H1 (cell line): ENCODE measurements around the gene POLDIP3. TPM values are rescaled to one million over a fixed set of nuclear protein-coding genes. Genes with fewer than 3 reads are reported as not detected.

Experiments
- CTCF ChIA-PET: fragments of 300-600 bp; sonication (Branson Sonifier 250); formaldehyde crosslinking; loops from one replicate; lab custom pipeline; 2021; ENCODE audit not compliant: partially characterized antibody; lab: Charles Lee
- POLR2A ChIA-PET: fragments of 300-600 bp; sonication (Branson Sonifier 250); formaldehyde crosslinking; loops from one replicate; lab custom pipeline; 2021; ENCODE audit warnings: inconsistent platforms; ENCODE audit not compliant: partially characterized antibody; lab: Charles Lee
- DNase-seq, 2 experiments: peaks; one replicate each; pipeline versions ENCODE4 v3.0.0 to v3.0.0-alpha.2; 2010 to 2022; ENCODE audit warnings: low spot score in 2 of 2, low read depth in 1 of 2, mixed read lengths in 1 of 2
- FAIRE-seq: peaks from 2 replicates; lab custom pipeline; 2011; peaks lifted over from hg19 to GRCh38; lab: Jason Lieb, UNC
- H2AFZ ChIP-seq: 2 replicates; pipeline ENCODE4 v1.8.1; 2012; ENCODE audit warnings: low read length, inconsistent platforms
- H2AK5ac ChIP-seq: 2 replicates; pipeline ENCODE4 v1.6.1; 2013; ENCODE audit warnings: low read depth, low read length
- H2BK120ac ChIP-seq: replicated peaks from 2 replicates; pipeline ENCODE3; 2013; ENCODE audit warnings: low read depth, low read length, inconsistent platforms
- H2BK12ac ChIP-seq: 2 replicates; pipeline ENCODE4 v1.6.1; 2013; ENCODE audit warnings: low read depth, low read length
- H2BK15ac ChIP-seq: 2 replicates; pipeline ENCODE4 v1.6.1; 2013; ENCODE audit warnings: low read length
- H2BK20ac ChIP-seq: 2 replicates; pipeline ENCODE4 v1.6.1; 2013; ENCODE audit warnings: low read length
- H2BK5ac ChIP-seq: 2 replicates; pipeline ENCODE4 v1.6.1; 2013; ENCODE audit warnings: low read depth, low read length
- H3K14ac ChIP-seq: 2 replicates; pipeline ENCODE4 v1.6.1; 2013; ENCODE audit warnings: inconsistent platforms; ENCODE audit not compliant: insufficient read length
- H3K18ac ChIP-seq: 2 replicates; pipeline ENCODE4 v1.6.1; 2013; ENCODE audit warnings: low read length; ENCODE audit errors: extremely low read depth
- H3K23ac ChIP-seq: 2 replicates; pipeline ENCODE4 v1.6.1; 2013; ENCODE audit warnings: inconsistent platforms; ENCODE audit not compliant: insufficient read length
- H3K23me2 ChIP-seq: 2 replicates; pipeline ENCODE4 v1.6.1; 2013; ENCODE audit warnings: low read depth, low read length
- H3K27ac ChIP-seq: 2 replicates; pipeline ENCODE4 v1.6.1; 2011; ENCODE audit warnings: low read depth, low read length, inconsistent platforms
- H3K27me3 ChIP-seq, 4 experiments: replicated peaks in 1 of 4; 1 replicate in 1 of 4; 2 replicates in 3 of 4; pipeline versions ENCODE4 v1.6.1 to v1.8.1; 2011 to 2013; ENCODE audit warnings: low read length in 3 of 4, mild to moderate bottlenecking in 3 of 4, inconsistent platforms in 2 of 4, mixed read lengths in 2 of 4, moderate library complexity in 1 of 4; ENCODE audit not compliant: control insufficient read depth in 3 of 4, insufficient read depth in 3 of 4; ENCODE audit errors: extremely low read depth in 1 of 4
- H3K36me3 ChIP-seq, 4 experiments: 2 replicates each; pipeline versions ENCODE4 v1.6.1 to v1.8.1; 2011 to 2013; ENCODE audit warnings: mild to moderate bottlenecking in 4 of 4, low read length in 3 of 4, moderate library complexity in 2 of 4, control low read depth in 1 of 4, inconsistent platforms in 1 of 4; ENCODE audit not compliant: insufficient read depth in 4 of 4, control insufficient read depth in 2 of 4
- H3K4ac ChIP-seq: replicated peaks from 2 replicates; pipeline ENCODE3; 2013; ENCODE audit warnings: low read length, low read depth, mixed read lengths, inconsistent platforms; ENCODE audit not compliant: insufficient read length
- H3K4me1 ChIP-seq, 4 experiments: replicated peaks in 1 of 4; 1 replicate in 1 of 4; 2 replicates in 3 of 4; pipeline versions ENCODE4 v1.6.1 to v1.8.1; 2011 to 2013; ENCODE audit warnings: low read length in 3 of 4, inconsistent platforms in 2 of 4, mixed read lengths in 1 of 4; ENCODE audit not compliant: insufficient read depth in 4 of 4, control insufficient read depth in 3 of 4
- H3K4me2 ChIP-seq, 2 experiments: 2 replicates each; pipeline versions ENCODE4 v1.6.1 to v1.8.1; 2011 to 2013; ENCODE audit warnings: low read depth in 2 of 2, low read length in 2 of 2, control low read depth in 1 of 2, inconsistent platforms in 1 of 2, mild to moderate bottlenecking in 1 of 2; ENCODE audit not compliant: insufficient read depth in 1 of 2
- H3K4me3 ChIP-seq, 4 experiments: fragments of 200-600, 300-600 bp in 1 of 4; sonication (generic), shearing (Covaris generic), sonication (Bioruptor Twin) in 1 of 4; 2 replicates each; pipeline versions ENCODE4 v1.5.1 to v1.8.1; 2011 to 2016; ENCODE audit warnings: low read length in 4 of 4, low read depth in 3 of 4, control low read depth in 2 of 4, inconsistent platforms in 2 of 4, mild to moderate bottlenecking in 2 of 4, mixed read lengths in 1 of 4, moderate library complexity in 1 of 4; ENCODE audit not compliant: insufficient read depth in 2 of 4; ENCODE audit errors: extremely low read depth in 1 of 4
- H3K56ac ChIP-seq: replicated peaks from 2 replicates; pipeline ENCODE3; 2013; ENCODE audit warnings: low read depth, mild to moderate bottlenecking, mixed read lengths, low read length, inconsistent platforms; ENCODE audit not compliant: insufficient read length
- H3K79me1 ChIP-seq: 2 replicates; pipeline ENCODE4 v1.6.1; 2013; ENCODE audit warnings: low read depth, low read length, control low read depth
- H3K79me2 ChIP-seq, 2 experiments: 2 replicates each; pipeline versions ENCODE4 v1.6.1 to v1.8.1; 2012 to 2013; ENCODE audit warnings: low read length in 2 of 2, mild to moderate bottlenecking in 2 of 2, inconsistent platforms in 1 of 2; ENCODE audit not compliant: insufficient read depth in 2 of 2, control insufficient read depth in 1 of 2
- H3K9ac ChIP-seq, 4 experiments: replicated peaks in 1 of 4; 1 replicate in 1 of 4; 2 replicates in 3 of 4; pipeline versions ENCODE4 v1.6.1 to v1.8.1; 2011 to 2013; ENCODE audit warnings: low read depth in 3 of 4, low read length in 3 of 4, control low read depth in 2 of 4, mild to moderate bottlenecking in 2 of 4, moderate library complexity in 2 of 4, inconsistent platforms in 1 of 4; ENCODE audit errors: extremely low read depth in 1 of 4
- H3K9me3 ChIP-seq, 2 experiments: 2 replicates each; pipeline versions ENCODE4 v1.6.1 to v1.8.1; 2012 to 2013; ENCODE audit warnings: mild to moderate bottlenecking in 2 of 2, moderate library complexity in 2 of 2, control low read depth in 1 of 2, inconsistent platforms in 1 of 2, low read depth in 1 of 2, low read length in 1 of 2, mixed read lengths in 1 of 2; ENCODE audit not compliant: insufficient read depth in 2 of 2
- H4K20me1 ChIP-seq, 2 experiments: replicated peaks in 1 of 2; 2 replicates each; pipeline versions ENCODE3 to v1.8.1; 2011 to 2013; ENCODE audit warnings: inconsistent platforms in 2 of 2, low read length in 2 of 2, mild to moderate bottlenecking in 1 of 2; ENCODE audit not compliant: insufficient read depth in 2 of 2, control insufficient read depth in 1 of 2
- H4K5ac ChIP-seq: 2 replicates; pipeline ENCODE4 v1.6.1; 2013; ENCODE audit warnings: low read length, low read depth, mixed read lengths, inconsistent platforms; ENCODE audit not compliant: insufficient read length
- H4K8ac ChIP-seq: 2 replicates; pipeline ENCODE4 v1.8.0; 2013; ENCODE audit warnings: mild to moderate bottlenecking, moderate library complexity, low read length, inconsistent platforms; ENCODE audit not compliant: insufficient read depth; ENCODE audit errors: extremely low read depth
- H4K91ac ChIP-seq: replicated peaks from 2 replicates; pipeline ENCODE3; 2013; ENCODE audit warnings: low read length, mixed read lengths, inconsistent platforms; ENCODE audit not compliant: insufficient read length
- ASH2L ChIP-seq: fragments of 200-600, 300-600 bp; sonication (generic); IDR thresholded peaks from one replicate; pipeline ENCODE4 v1.7.1; 2017; ENCODE audit warnings: low read length
- CBX5 ChIP-seq: fragments of 300-800, 300-1000 bp; sonication (generic); IDR thresholded peaks from 2 replicates; pipeline ENCODE4 v1.7.1; 2016; ENCODE audit warnings: antibody characterized with exemption, low read length, low read depth
- FOSL1 ChIP-seq: IDR thresholded peaks from 2 replicates; pipeline ENCODE4 v1.6.1; 2011; ENCODE audit warnings: mild to moderate bottlenecking, low read depth, low read length, moderate library complexity; ENCODE audit not compliant: insufficient read depth
- KDM5A ChIP-seq: fragments of 200-600 bp; IDR thresholded peaks from 2 replicates; pipeline ENCODE4 v1.7.1; 2012; ENCODE audit warnings: mild to moderate bottlenecking, low read length, inconsistent platforms, mixed read lengths
- POLR2A ChIP-seq, 2 experiments: IDR thresholded peaks; 1 replicate in 1 of 2; 2 replicates in 1 of 2; pipeline ENCODE4 v1.6.1; 2011; ENCODE audit warnings: low read depth in 2 of 2, low read length in 2 of 2, mild to moderate bottlenecking in 2 of 2; ENCODE audit errors: control extremely low read depth in 1 of 2
- RBBP5 ChIP-seq: IDR thresholded peaks from 2 replicates; pipeline ENCODE4 v1.7.1; 2012; ENCODE audit warnings: low read depth, mild to moderate bottlenecking, inconsistent platforms, low read length, moderate library complexity, borderline replicate concordance
- SAP30 ChIP-seq: fragments of 300-600 bp; sonication (generic); IDR thresholded peaks from 2 replicates; pipeline ENCODE4 v1.7.1; 2012; ENCODE audit warnings: low read length, moderate library complexity, mild to moderate bottlenecking, inconsistent platforms; ENCODE audit not compliant: insufficient read depth, insufficient replicate concordance
- SP1 ChIP-seq: IDR thresholded peaks from 2 replicates; pipeline ENCODE4 v1.6.1; 2011; ENCODE audit warnings: low read depth, low read length
- SRF ChIP-seq: IDR thresholded peaks from 2 replicates; pipeline ENCODE4 v1.6.1; 2011; ENCODE audit warnings: mild to moderate bottlenecking, low read depth, low read length, moderate library complexity
- ZNF274 ChIP-seq: IDR thresholded peaks from 2 replicates; pipeline ENCODE4 v1.7.0; 2012; ENCODE audit warnings: low read length, borderline replicate concordance; ENCODE audit errors: extremely low read depth
- WGBS, 2 experiments: shearing (Covaris generic) in 1 of 2; methylation state at CpG; one replicate each; pipeline versions ENCODE4 v1.1.6 to v1.1.7; 2013 to 2015; ENCODE audit warnings: low lambda C conversion rate in 2 of 2, mixed read lengths in 2 of 2, inconsistent platforms in 1 of 2, low coverage in 1 of 2, missing lambda C conversion rate in 1 of 2; ENCODE audit not compliant: insufficient replicate concordance in 2 of 2, insufficient coverage in 1 of 2, insufficient read length in 1 of 2; ENCODE audit errors: extremely low coverage in 1 of 2, missing lambda C conversion rate in 1 of 2; 5-methylcytosine and 5-hydroxymethylcytosine counted together
- polyA plus RNA-seq, 7 experiments: library from polyadenylated mRNA; depleted of rRNA in 3 of 7; stranded (reverse) in 5 of 7; unstranded in 2 of 7; fragments of >200 nt in 5 of 7; fragments of 200-250 nt in 2 of 7; gene quantifications; 1 replicate in 5 of 7; 2 replicates in 1 of 7; 4 replicates in 1 of 7; pipeline versions ENCODE4 v1.2.1 to v1.2.3, GENCODE V29; 2011 to 2013; ENCODE audit warnings: missing spikeins in 2 of 7, mixed read lengths in 2 of 7
- total RNA-seq: library from RNA; stranded (reverse); fragmentation: NEBNext Ultra II Directional; extraction: Animal tissue kit (Norgen Biotek cat#: 25700); gene quantifications from 2 replicates; pipeline ENCODE4 v1.2.1, GENCODE V29; 2021
- TF ChIP-seq, protein P1 (sequence below), 3 experiments: IDR thresholded peaks; 1 replicate in 2 of 3; 2 replicates in 1 of 3; pipeline versions ENCODE4 v1.5.1 to v1.6.1; 2011; ENCODE audit warnings: low read length in 3 of 3, mild to moderate bottlenecking in 3 of 3, inconsistent platforms in 2 of 3, low read depth in 1 of 3, moderate library complexity in 1 of 3; ENCODE audit not compliant: insufficient read depth in 1 of 3; ENCODE audit errors: control extremely low read depth in 1 of 3

POLDIP3 gene
- total and polyA plus RNA-seq, 2 of the 8 experiments (the other 6 are each of a cell fraction or from before 2014, with no cell fraction given), result 43.5 to 84.6 TPM

DNA sequence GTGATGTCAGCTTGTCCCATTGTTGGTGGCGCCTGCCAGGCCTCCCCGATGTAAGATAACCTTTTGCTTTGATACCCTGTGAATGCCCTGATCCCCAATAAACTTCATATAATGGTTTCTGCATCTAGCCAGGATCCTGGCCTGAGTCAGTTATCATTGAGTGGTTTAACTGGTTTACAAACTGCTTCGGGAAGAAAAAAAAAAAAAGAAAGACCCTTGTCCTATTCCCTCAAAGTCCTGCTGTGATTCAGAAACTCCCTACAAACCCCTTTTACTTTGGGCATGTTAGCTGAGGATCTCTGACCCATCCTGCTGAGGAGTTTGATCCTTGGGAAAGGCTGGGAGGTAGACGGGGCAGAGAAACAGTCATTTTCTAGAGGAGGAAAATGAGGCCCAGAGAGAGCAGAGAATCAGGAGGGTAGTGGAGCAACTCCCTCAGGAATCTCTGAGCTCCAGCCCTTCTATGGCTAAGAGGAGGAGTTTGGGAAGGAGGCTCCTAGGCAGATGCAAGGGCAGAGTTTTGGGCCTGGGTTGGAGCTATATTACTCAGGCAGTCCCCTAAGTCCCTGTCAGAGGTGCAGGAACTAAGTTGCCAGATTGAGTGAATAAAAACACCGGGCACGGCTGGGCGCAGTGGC is 39.9 kb upstream of the POLDIP3 start:
- H3K4ac ChIP-seq, result no peak overlapping the region
- H3K56ac ChIP-seq, result no peak overlapping the region
- H2BK120ac ChIP-seq, result no peak overlapping the region
- H4K20me1 ChIP-seq, result no peaks in the 10 kb centered on the region
- H3K79me2 ChIP-seq, result no peaks in the 10 kb centered on the region
- no peak overlapping the region for H3K23ac ChIP-seq
- H3K27me3 ChIP-seq, result no peaks in the 10 kb centered on the region
- H3K9me3 ChIP-seq, result no peaks in the 10 kb centered on the region
- no peak overlapping the region for H2BK5ac ChIP-seq
- ChIA-PET CTCF (interaction anchor here (1.0 to 3.9 kb wide), 4 partner anchors 33 to 167 kb away, joined by 3 to 22 read pairs (median 6); no protein-coding TSS in a partner anchor), POLR2A (interaction anchor here (1.2 to 9.4 kb wide), 4 partner anchors 11 to 361 kb away, joined by 3 to 74 read pairs (median 14); partner anchors contain the start of genes PACSIN2 and POLDIP3)
- H3K18ac ChIP-seq, result no peak overlapping the region
- 88% methylated on average over 7 of the region's 7 CpGs; no CpG with 5 or more reads in 1 of the 2 experiments for WGBS, 2 experiments
- DNase-seq (no peak), FAIRE-seq (no peak)
- H3K36me3 ChIP-seq, result no peaks in the 10 kb centered on the region
- no peak overlapping the region for H4K8ac ChIP-seq
- H2AFZ ChIP-seq, result no peak overlapping the region
- H3K79me1 ChIP-seq, result no peaks in the 10 kb centered on the region; the same call in 1 of the 2 replicates
- no peak overlapping the region for H3K14ac ChIP-seq
- no peak overlapping the region for H3K4me3 ChIP-seq
- H3K9ac ChIP-seq, result no peak overlapping the region
- H3K4me1 ChIP-seq, result no peaks in the 10 kb centered on the region
- no peak overlapping the region for H2BK20ac ChIP-seq
- H2BK15ac ChIP-seq, result no peak overlapping the region
- peaks cover 2% of the 10 kb centered on the region; the same call in 1 of the 2 replicates for H3K23me2 ChIP-seq
- no peak overlapping the region for H3K4me2 ChIP-seq
- H4K91ac ChIP-seq, result no peak overlapping the region
- no peak overlapping the region for H4K5ac ChIP-seq
- H3K27ac ChIP-seq, result no peak overlapping the region
- H2BK12ac ChIP-seq, result no peak overlapping the region
- no peak overlapping the region for H2AK5ac ChIP-seq
- TF ChIP-seq CBX5 (no peak), SRF (no peak), RBBP5 (no peak), ZNF274 (no peak), FOSL1 (no peak), SAP30 (no peak), SP1 (no peak), ASH2L (no peak), POLR2A (IDR thresholded peaks at IDR 0.05; ENCODE audit: control extremely low read depth in 1 of 2, low read depth in 2 of 2, low read length in 2 of 2) (no peak), KDM5A (no peak)
- TF ChIP-seq, protein P1, sequence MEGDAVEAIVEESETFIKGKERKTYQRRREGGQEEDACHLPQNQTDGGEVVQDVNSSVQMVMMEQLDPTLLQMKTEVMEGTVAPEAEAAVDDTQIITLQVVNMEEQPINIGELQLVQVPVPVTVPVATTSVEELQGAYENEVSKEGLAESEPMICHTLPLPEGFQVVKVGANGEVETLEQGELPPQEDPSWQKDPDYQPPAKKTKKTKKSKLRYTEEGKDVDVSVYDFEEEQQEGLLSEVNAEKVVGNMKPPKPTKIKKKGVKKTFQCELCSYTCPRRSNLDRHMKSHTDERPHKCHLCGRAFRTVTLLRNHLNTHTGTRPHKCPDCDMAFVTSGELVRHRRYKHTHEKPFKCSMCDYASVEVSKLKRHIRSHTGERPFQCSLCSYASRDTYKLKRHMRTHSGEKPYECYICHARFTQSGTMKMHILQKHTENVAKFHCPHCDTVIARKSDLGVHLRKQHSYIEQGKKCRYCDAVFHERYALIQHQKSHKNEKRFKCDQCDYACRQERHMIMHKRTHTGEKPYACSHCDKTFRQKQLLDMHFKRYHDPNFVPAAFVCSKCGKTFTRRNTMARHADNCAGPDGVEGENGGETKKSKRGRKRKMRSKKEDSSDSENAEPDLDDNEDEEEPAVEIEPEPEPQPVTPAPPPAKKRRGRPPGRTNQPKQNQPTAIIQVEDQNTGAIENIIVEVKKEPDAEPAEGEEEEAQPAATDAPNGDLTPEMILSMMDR (IDR thresholded peaks at IDR 0.05; ENCODE audit: control extremely low read depth in 1 of 3, insufficient read depth in 1 of 3, low read depth in 1 of 3, low read length in 3 of 3), result no peak
